HG03442 (cell line): ENCODE results near the gene SAMM50.
A peak's percentile ranks its signal among the peaks of the same experiment; 100 is the strongest.

Experiments
- ATAC-seq: cut with Tn5 transposase; IDR thresholded peaks from one replicate; pipeline ENCODE4 v1.9.1; 2021; ENCODE audit warnings: mild to moderate bottlenecking, moderate library complexity; ENCODE audit not compliant: unreplicated experiment

Gene SAMM50

GRCh38 chr22:43955040-43955882 is at the start of gene SAMM50:
TSS of gene SAMM50 (plus strand) at chr22:43955442. CDS start at chr22:43955578, 136 bp downstream.
- peak; percentile 80 for ATAC-seq

GRCh38 chr22:43905681-43906080 is 49.6 kb upstream of the SAMM50 start:
- no peak for ATAC-seq

GRCh38 chr22:43909708-43910107 is 45.5 kb upstream of the SAMM50 start:
- no peak for ATAC-seq

- no peak for ATAC-seq
Measured at GRCh38 chr22:43910178-43910695, 45.0 kb upstream of the SAMM50 start.

GRCh38 chr22:43911351-43911750 is 43.9 kb upstream of the SAMM50 start:
- ATAC-seq, result no peak

- ATAC-seq, result no peak
Measured at GRCh38 chr22:43917521-43917920, 37.7 kb upstream of the SAMM50 start.

- no peak for ATAC-seq
Measured at GRCh38 chr22:43919106-43919973, 35.9 kb upstream of the SAMM50 start.

- ATAC-seq, result no peak
Measured at GRCh38 chr22:43921370-43921769, 33.9 kb upstream of the SAMM50 start.

- no peak for ATAC-seq
Measured at GRCh38 chr22:43922123-43922522, 33.1 kb upstream of the SAMM50 start.

GRCh38 chr22:43923191-43923590 is 32.1 kb upstream of the SAMM50 start:
- no peak for ATAC-seq

GRCh38 chr22:43923631-43924464 is 31.4 kb upstream of the SAMM50 start, which contains the start of gene PNPLA3:
TSS of gene PNPLA3 (plus strand) at chr22:43923805. CDS start at chr22:43923912, 107 bp downstream.
- no peak for ATAC-seq

- ATAC-seq, result no peak
Measured at GRCh38 chr22:43924877-43925276, 30.4 kb upstream of the SAMM50 start.

- no peak for ATAC-seq
Measured at GRCh38 chr22:43925433-43926348, 29.6 kb upstream of the SAMM50 start.

- ATAC-seq, result no peak
Measured at GRCh38 chr22:43926349-43926710, 28.9 kb upstream of the SAMM50 start.

GRCh38 chr22:43928468-43928867 is 26.8 kb upstream of the SAMM50 start:
- ATAC-seq, result no peak

GRCh38 chr22:43928908-43929307 is 26.3 kb upstream of the SAMM50 start:
- ATAC-seq, result no peak

- no peak for ATAC-seq
Measured at GRCh38 chr22:43931771-43932170, 23.5 kb upstream of the SAMM50 start.

GRCh38 chr22:43941449-43941848 is 13.8 kb upstream of the SAMM50 start:
- ATAC-seq, result no peak

GRCh38 chr22:43944670-43945430 is 10.4 kb upstream of the SAMM50 start:
- ATAC-seq, result no peak
